Peyer's patch (tissue), 4 donors: ENCODE measurements around the gene ACD. TPM values are rescaled to one million over a fixed set of nuclear protein-coding genes. Genes with fewer than 3 reads are reported as not detected.

Experiments used
- DNase-seq, 3 donors: peaks; one replicate each; pipeline ENCODE4 v3.0.0-alpha.2; 2017 to 2019
- H3K27ac ChIP-seq, 4 donors: fragments of 200-600 bp; sonication (generic); one replicate each; pipeline ENCODE4 v1.5.1; 2016 to 2019
- H3K27me3 ChIP-seq, 2 donors: fragments of 200-600 bp; sonication (generic); one replicate each; pipeline ENCODE4 v1.5.1; 2019
- H3K36me3 ChIP-seq, 3 donors: fragments of 200-600 bp; sonication (generic); one replicate each; pipeline ENCODE4 v1.5.1; 2016 to 2019
- H3K4me1 ChIP-seq, 4 donors: fragments of 200-600 bp; sonication (generic); one replicate each; pipeline ENCODE4 v1.5.1; 2016 to 2019
- H3K4me3 ChIP-seq, 4 donors: fragments of 200-600 bp; sonication (generic); 1 replicate in 3 of 4; 2 replicates in 1 of 4; pipeline ENCODE4 v1.5.1; 2016 to 2019; ENCODE audit warnings: mild to moderate bottlenecking in 1 of 4
- H3K9me3 ChIP-seq, 4 donors: fragments of 200-600 bp; sonication (generic); one replicate each; pipeline ENCODE4 v1.5.1; 2016 to 2019; ENCODE audit warnings: mild to moderate bottlenecking in 1 of 4
- POLR2A ChIP-seq, 2 donors: fragments of 450-650 bp; IDR thresholded peaks; one replicate each; pipeline ENCODE4 v1.5.1; 2017; ENCODE audit warnings: antibody characterized with exemption in 2 of 2, mild to moderate bottlenecking in 2 of 2, moderate library complexity in 2 of 2
- total RNA-seq, 4 donors: library from RNA; depleted of rRNA; stranded (reverse); fragments of >200 nt; gene quantifications; one replicate each; pipeline ENCODE4 v1.1.0, GENCODE V29; 2016
- TF ChIP-seq, protein P1 (sequence below), 6 experiments: fragments of 450-650 bp in 4 of 6; fragments of 200-600 bp in 2 of 6; sonication (generic) in 1 of 6; IDR thresholded peaks; one replicate each; pipeline ENCODE4 v1.5.1; 2017 to 2019; ENCODE audit warnings: antibody characterized with exemption in 6 of 6, mild to moderate bottlenecking in 3 of 6, moderate library complexity in 1 of 6

Gene ACD
- total RNA-seq, 4 donors from 2014 or later = 14.2 to 37.2 (median 18.6) TPM

- no peak overlapping the region for H3K4me3 ChIP-seq
- H3K9me3 ChIP-seq = no peaks in the 10 kb centered on the region
- DNase-seq = no peak
- TF ChIP-seq, protein P1, sequence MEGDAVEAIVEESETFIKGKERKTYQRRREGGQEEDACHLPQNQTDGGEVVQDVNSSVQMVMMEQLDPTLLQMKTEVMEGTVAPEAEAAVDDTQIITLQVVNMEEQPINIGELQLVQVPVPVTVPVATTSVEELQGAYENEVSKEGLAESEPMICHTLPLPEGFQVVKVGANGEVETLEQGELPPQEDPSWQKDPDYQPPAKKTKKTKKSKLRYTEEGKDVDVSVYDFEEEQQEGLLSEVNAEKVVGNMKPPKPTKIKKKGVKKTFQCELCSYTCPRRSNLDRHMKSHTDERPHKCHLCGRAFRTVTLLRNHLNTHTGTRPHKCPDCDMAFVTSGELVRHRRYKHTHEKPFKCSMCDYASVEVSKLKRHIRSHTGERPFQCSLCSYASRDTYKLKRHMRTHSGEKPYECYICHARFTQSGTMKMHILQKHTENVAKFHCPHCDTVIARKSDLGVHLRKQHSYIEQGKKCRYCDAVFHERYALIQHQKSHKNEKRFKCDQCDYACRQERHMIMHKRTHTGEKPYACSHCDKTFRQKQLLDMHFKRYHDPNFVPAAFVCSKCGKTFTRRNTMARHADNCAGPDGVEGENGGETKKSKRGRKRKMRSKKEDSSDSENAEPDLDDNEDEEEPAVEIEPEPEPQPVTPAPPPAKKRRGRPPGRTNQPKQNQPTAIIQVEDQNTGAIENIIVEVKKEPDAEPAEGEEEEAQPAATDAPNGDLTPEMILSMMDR (IDR thresholded peaks at IDR 0.05) = no peak
- TF ChIP-seq POLR2A (IDR thresholded peaks at IDR 0.05) = no peak
- no peaks in the 10 kb centered on the region for H3K36me3 ChIP-seq
- no peaks in the 10 kb centered on the region for H3K27me3 ChIP-seq
- peaks cover 0 to 19% (median 2%) of the 10 kb centered on the region in 4 donors for H3K4me1 ChIP-seq
- no peak overlapping the region for H3K27ac ChIP-seq
Observed at GRCh38 chr16:67675579-67675935, 15.5 kb upstream of the ACD start.

GRCh38 chr16:67674851-67675578 lies 15.0 kb upstream of the ACD start:
- no peak for DNase-seq
- no peak overlapping the region for H3K27ac ChIP-seq
- no peaks in the 10 kb centered on the region for H3K36me3 ChIP-seq
- no peak for TF ChIP-seq POLR2A (IDR thresholded peaks at IDR 0.05)
- TF ChIP-seq, protein P1 (IDR thresholded peaks at IDR 0.05) = peak in 2 of 6 experiments; percentile 15 to 25
- no peaks in the 10 kb centered on the region for H3K27me3 ChIP-seq
- H3K4me3 ChIP-seq = no peak overlapping the region
- H3K9me3 ChIP-seq = no peaks in the 10 kb centered on the region
- peaks cover 0 to 19% (median 2%) of the 10 kb centered on the region in 4 donors for H3K4me1 ChIP-seq

DNA sequence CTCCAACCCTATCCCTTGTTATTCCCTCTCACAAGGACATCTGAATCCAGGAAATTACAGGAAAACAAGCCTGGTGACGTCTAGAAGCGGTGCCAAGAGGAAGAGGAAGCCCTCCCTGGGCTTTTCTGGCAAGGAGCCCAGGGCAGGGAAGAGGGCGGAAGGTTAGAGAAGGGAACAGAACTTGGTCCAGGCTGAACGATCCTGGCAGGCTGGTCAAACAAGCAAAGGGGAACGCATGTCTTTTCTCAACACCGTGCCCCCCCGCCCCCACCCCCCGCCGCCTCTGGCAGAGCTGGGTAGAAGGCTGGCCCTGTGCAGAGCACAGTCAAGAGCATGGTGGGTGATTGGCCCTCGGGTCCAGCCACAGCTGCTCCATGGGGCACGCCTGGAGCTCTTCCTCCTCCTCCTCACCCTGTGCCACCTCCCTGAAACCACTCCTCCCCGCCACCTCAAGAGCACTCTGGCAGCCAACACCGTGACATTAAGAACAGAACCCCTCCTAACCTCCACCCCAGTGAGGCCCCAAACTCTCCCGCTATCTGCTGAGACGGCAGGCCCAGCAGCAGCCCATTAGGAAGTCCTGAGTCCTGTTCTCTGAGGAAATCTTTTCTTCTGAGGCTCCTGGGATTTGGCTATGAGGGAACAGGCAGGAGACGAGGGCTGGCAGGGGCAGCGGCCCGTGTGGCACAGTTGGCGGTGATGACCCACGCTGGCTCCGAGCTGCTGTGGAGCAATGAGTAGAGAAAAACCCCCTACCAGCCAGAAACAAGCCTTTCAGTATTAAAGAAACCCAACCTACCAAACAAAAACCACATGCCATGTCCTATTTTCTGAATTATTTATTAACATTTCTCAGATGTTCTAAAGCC lies 13.9 kb upstream of the ACD start:
- Histone ChIP-seq H3K4me3 (no peak overlapping the region), H3K4me1 (peaks cover 0 to 19% (median 2%) of the 10 kb centered on the region in 4 donors), H3K27me3 (no peaks in the 10 kb centered on the region), H3K36me3 (no peaks in the 10 kb centered on the region), H3K27ac (peak overlapping the region; percentile 6 to 72 (median 52)), H3K9me3 (no peaks in the 10 kb centered on the region)
- DNase-seq = peak in 2 of 3 donors; percentile 71 to 72
- TF ChIP-seq, protein P1 (IDR thresholded peaks at IDR 0.05) = no peak
- no peak for TF ChIP-seq POLR2A (IDR thresholded peaks at IDR 0.05)

DNA sequence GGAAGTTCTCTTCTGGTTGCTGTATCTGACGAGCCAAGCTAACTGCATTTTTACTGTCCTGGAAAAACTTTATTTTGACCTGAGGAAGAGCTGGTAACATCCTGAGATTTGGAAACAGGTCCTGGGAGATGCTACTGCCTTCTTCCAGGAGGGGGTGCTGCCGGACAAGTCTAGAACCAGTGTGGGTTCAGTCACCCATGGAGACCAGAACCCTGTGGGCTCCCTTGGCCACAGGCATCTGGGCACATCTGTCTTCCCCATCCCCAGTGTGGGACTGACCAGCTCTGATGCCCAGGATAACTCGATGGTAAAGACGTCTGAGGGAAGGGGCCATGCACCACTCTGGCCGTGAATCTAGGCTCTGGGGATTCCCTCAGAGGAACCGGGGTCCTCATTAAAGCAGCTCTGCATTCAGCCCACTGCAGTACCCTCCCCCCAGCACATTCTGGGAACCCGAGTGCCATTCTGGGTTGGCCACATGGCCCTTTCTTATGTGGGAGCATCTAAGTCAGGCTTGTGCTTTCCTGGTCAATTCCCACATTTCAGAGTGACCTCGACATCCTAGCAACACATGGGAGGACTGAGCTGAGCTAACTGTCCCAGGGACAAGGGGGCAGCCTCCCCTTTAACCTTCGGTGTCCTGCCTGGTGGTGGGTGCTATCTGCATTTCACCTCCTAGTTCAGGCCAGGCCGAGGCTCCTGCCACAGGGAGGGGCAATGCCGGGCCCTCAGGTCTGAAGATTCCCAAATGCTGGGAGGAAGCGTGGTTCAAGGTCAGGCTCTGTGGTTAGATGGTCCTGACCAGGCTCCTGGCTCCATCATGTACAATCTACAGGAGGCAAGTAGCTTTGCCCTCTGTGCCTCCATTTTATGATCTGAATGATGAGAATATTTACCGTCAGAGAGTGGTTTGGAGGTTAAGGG lies 12.9 kb upstream of the ACD start:
- TF ChIP-seq, protein P1 (IDR thresholded peaks at IDR 0.05) = peak; percentile 54 to 83 (median 75)
- TF ChIP-seq POLR2A (IDR thresholded peaks at IDR 0.05) = no peak
- peak; percentile 71 to 85 (median 72) for DNase-seq
- Histone ChIP-seq H3K4me1 (peaks cover 0 to 24% (median 7%) of the 10 kb centered on the region in 4 donors), H3K4me3 (no peak overlapping the region), H3K9me3 (no peaks in the 10 kb centered on the region), H3K36me3 (no peaks in the 10 kb centered on the region), H3K27ac (peak overlapping the region; percentile 6 to 72 (median 52)), H3K27me3 (no peaks in the 10 kb centered on the region)

DNA sequence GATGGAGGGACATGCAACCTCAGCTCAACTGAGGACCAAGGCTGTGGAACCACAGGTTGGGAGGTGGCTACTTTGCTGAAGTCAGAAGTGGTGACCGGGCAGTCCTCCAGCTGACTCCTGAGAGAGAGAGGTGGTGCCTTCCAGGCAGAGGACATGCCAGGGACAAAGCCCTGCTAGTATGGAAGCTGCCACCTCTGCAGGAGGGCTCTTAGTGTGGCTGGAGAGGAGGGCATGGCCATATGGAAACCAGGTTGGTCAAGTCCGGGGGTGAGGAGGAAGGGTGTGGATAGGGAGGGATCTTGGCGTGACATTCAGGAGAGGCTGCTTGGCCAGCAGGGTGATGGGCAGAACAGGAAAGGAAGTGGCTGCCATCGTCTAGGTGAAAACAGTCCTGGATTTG lies 12.2 kb upstream of the ACD start:
- Histone ChIP-seq H3K27ac (peak overlapping the region in 1 of 4 donors; percentile 72), H3K4me1 (peaks cover 3 to 31% (median 14%) of the 10 kb centered on the region in 4 donors)
- DNase-seq = no peak

More for the DNA sequence above, 12.2 kb upstream of the ACD start:
- TF ChIP-seq, protein P1 (IDR thresholded peaks at IDR 0.05) = no peak
- no peak for TF ChIP-seq POLR2A (IDR thresholded peaks at IDR 0.05)
- Histone ChIP-seq H3K27me3 (no peaks in the 10 kb centered on the region), H3K9me3 (no peaks in the 10 kb centered on the region), H3K4me3 (no peak overlapping the region), H3K36me3 (no peaks in the 10 kb centered on the region)
